ENCODE data around the gene AGAP1.
A peak's percentile ranks its signal among the peaks of the same experiment; 100 is the strongest.

AGAP1 gene

DNA sequence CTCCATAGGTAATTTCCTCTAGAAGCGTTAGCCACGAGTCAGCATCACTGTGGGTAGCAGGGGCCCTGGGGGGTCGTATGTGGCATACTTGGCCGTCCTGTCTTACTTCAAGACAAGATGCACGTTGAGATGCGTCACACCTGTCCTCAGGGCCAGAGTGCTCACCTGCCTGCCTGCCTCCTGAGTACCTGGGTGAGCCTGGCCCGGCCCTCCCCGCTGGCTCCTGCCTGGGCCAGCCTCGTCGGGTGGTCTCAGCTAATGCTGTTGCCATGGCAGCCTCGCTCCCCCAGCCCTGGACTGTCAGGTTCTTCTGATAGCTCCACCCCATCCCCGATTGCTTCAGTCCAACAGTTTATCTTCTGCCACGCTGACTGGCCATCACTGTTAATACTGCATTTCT, 441.9 kb downstream of the AGAP1 start:
- H3K4me3 ChIP-seq (ENCODE audit: low read length): no peak overlapping the region
- no peak for DNase-seq (ENCODE audit: low read depth)
- TF ChIP-seq, protein P1, sequence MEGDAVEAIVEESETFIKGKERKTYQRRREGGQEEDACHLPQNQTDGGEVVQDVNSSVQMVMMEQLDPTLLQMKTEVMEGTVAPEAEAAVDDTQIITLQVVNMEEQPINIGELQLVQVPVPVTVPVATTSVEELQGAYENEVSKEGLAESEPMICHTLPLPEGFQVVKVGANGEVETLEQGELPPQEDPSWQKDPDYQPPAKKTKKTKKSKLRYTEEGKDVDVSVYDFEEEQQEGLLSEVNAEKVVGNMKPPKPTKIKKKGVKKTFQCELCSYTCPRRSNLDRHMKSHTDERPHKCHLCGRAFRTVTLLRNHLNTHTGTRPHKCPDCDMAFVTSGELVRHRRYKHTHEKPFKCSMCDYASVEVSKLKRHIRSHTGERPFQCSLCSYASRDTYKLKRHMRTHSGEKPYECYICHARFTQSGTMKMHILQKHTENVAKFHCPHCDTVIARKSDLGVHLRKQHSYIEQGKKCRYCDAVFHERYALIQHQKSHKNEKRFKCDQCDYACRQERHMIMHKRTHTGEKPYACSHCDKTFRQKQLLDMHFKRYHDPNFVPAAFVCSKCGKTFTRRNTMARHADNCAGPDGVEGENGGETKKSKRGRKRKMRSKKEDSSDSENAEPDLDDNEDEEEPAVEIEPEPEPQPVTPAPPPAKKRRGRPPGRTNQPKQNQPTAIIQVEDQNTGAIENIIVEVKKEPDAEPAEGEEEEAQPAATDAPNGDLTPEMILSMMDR (IDR thresholded peaks at IDR 0.05; ENCODE audit: insufficient read depth, low read depth, low read length, missing control alignments): no peak

DNA sequence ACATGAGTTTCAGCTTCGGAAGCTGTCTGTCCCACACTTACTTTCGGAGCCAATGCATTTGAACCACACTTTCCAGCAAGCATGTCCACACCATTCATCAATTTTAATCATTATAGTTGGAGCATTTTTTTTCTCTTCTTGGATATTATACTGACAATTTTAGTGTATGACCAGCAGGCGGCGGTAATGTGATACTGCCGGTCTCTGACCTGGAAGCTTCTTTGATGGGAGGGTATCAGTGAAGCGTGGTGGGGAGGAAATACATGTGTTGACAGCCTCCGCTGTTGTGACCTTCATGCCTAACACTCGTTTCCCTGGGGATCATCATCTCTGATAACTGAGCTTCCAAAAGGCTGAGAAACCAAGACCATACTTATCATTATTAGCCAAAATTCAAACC, 442.6 kb downstream of the AGAP1 start:
- H3K4me3 ChIP-seq (ENCODE audit: low read length): no peak overlapping the region
- TF ChIP-seq, protein P1 (IDR thresholded peaks at IDR 0.05; ENCODE audit: insufficient read depth, low read depth, low read length, missing control alignments): peak; percentile 36
- DNase-seq (ENCODE audit: low read depth): no peak

DNA sequence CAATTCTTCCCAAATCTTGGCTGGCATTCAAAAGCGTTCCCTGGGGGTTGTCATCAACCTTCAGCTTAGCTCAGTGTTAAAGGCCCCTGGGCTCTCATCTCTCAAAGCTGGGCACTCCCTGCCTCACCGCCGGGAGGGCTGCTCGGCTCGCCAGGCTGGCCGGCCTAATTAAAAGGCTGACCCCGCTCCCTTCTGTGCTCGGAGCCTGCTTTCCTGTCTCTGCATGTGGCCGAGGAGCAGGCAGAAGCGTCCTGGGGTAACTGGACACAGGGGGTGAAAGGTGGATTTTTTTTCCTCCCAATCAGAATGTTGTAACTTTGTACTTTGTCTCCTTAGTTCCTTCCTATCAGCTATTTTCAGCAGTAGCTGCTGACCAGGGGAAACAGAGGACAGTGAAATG, 443.2 kb downstream of the AGAP1 start:
- no peak overlapping the region for H3K4me3 ChIP-seq (ENCODE audit: low read length)
- no peak for DNase-seq (ENCODE audit: low read depth)
- TF ChIP-seq, protein P1 (IDR thresholded peaks at IDR 0.05; ENCODE audit: insufficient read depth, low read depth, low read length, missing control alignments): no peak

DNA sequence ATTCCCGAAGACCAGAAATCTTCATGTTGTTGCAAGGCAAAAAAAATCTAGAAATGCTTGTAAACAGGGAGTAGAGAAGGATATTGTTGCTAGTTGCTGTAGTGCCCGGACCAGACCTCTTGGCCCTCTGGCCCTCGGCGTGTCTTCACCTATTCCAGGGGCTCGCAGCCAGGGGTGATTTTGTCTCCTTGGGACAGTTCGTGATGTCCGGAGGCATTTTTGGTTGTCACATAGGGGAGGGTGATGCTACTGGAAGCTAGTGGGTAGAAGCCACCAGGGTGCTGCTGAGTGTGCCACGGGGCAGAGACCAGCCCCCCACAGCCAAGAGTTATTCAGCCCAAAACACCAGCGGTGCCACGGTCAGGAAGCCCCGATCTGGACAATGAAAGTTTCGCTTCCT, 443.7 kb downstream of the AGAP1 start:
- TF ChIP-seq, protein P1 (IDR thresholded peaks at IDR 0.05; ENCODE audit: insufficient read depth, low read depth, low read length, missing control alignments): no peak
- H3K4me3 ChIP-seq (ENCODE audit: low read length): no peak overlapping the region
- DNase-seq (ENCODE audit: low read depth): no peak

DNA sequence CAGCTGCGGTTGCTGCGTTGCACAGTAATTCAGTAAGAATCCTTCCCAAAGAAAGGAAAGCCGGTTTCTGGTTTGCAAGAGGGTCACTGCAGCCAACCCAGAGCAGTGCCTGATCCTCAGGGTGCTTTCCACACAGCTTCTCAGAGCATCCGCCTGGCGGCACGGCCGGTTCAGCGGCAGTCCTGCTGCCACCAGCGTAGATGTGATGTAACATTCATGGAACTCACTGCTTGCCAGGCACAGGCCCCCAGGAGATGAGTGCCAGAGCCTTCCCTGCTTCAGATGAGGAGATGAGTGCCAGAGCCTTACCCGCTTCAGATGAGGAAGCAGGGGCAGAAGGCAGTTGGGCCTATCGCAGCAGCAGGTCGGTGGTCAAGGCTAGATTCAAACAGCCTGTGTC, 444.1 kb downstream of the AGAP1 start:
- TF ChIP-seq, protein P1 (IDR thresholded peaks at IDR 0.05; ENCODE audit: insufficient read depth, low read depth, low read length, missing control alignments): no peak
- DNase-seq (ENCODE audit: low read depth): no peak
- no peak overlapping the region for H3K4me3 ChIP-seq (ENCODE audit: low read length)

DNA sequence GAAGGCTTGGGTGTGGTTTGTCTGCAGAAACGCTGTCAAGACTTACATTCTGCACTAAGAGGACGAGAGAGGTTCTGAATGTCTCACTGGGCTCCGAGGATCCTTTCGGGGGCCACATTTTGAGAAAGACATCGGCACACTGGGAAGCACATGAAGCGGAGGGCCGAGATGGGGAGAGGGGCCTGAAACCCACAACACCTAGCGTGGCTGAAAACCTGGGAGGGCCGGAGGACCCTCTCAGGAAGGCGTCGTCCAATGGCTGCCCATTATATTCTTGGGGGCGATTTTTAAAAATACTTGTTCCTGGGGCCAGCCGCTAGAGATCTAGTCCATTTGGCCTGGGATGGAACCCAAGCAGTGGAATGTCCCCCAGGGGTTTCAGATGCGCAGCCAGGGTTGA, 444.8 kb downstream of the AGAP1 start:
- H3K4me3 ChIP-seq (ENCODE audit: low read length): no peak overlapping the region
- no peak for DNase-seq (ENCODE audit: low read depth)
- TF ChIP-seq, protein P1 (IDR thresholded peaks at IDR 0.05; ENCODE audit: insufficient read depth, low read depth, low read length, missing control alignments): no peak

DNA sequence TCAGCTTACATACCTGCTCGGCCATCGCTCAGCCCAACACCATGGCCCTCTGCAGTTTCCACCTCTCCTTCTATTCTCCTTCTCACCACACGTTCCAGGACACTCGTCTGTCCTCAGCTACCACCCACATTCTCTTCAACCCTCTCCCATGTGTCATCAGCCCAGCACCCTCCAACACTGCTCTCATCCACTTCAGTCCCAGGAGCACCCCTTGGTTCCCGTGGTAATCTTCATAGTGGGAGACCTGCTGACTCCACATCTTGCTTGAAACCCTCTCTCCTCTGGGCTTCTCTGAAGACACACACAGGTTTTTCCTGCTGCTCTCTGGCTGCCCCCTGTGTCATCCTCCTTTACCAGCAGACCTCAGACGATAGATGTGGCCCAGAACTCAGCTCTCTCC, 445.6 kb downstream of the AGAP1 start:
- no peak for DNase-seq (ENCODE audit: low read depth)
- no peak overlapping the region for H3K4me3 ChIP-seq (ENCODE audit: low read length)
- TF ChIP-seq, protein P1 (IDR thresholded peaks at IDR 0.05; ENCODE audit: insufficient read depth, low read depth, low read length, missing control alignments): no peak

All from epithelial cell of esophagus (primary cell).